K562 (cell line): Measurements from ENCODE around the gene CIB2. TPM values are rescaled to one million over a fixed set of nuclear protein-coding genes. Genes with fewer than 3 reads are reported as not detected.

ENCODE experiments used
- ATAC-seq: fragments of 200-7000 bp; cut with Tn5 transposase; 3 replicates; pipeline ENCODE4 v1.9.1; 2020; ENCODE audit warnings: moderate library complexity
- BruUV-seq: library from RNA; stranded (reverse); fragments of 400-500 nt; replicated peaks from 2 replicates; lab custom pipeline; 2021; lab: Mats Ljungman, UMichigan
- CTCF ChIA-PET: fragments of 300-600 bp; formaldehyde crosslinking; extraction: SDS; loops from one replicate; lab custom pipeline; 2021; ENCODE audit warnings: low intra/inter-chr PET ratio; lab: Yijun Ruan, JAX
- POLR2A ChIA-PET: fragments of 300-600, 350-650 bp; sonication (Branson Sonifier 250); formaldehyde crosslinking; extraction: SDS; loops from one replicate; lab custom pipeline; 2021; ENCODE audit warnings: antibody characterized with exemption, inconsistent platforms; lab: Yijun Ruan, JAX
- DNase-seq, 4 experiments: peaks; one replicate each; pipeline versions ENCODE4 v3.0.0 to v3.0.0-alpha.2; 2011 to 2018; ENCODE audit warnings: low spot score in 3 of 4, mixed read lengths in 3 of 4; ENCODE audit errors: extremely low read depth in 1 of 4
- FAIRE-seq: peaks from 2 replicates; lab custom pipeline; 2011; peaks lifted over from hg19 to GRCh38; lab: Jason Lieb, UNC
- H2AFZ ChIP-seq: 2 replicates; pipeline ENCODE4 v1.6.0; 2011; ENCODE audit warnings: low read depth, low read length, control low read depth, inconsistent platforms
- H3K27ac ChIP-seq: fragments of 200-600 bp; 3 replicates; pipeline ENCODE4 v1.8.0; 2011; ENCODE audit warnings: low read depth, mild to moderate bottlenecking, control low read depth, inconsistent platforms, low read length, moderate library complexity, mixed read lengths; ENCODE audit errors: extremely low read depth
- H3K27me3 ChIP-seq, 2 experiments: fragments of 300-600 bp in 1 of 2; 2 replicates in 1 of 2; 3 replicates in 1 of 2; pipeline versions ENCODE4 v1.6.0 to v1.8.0; 2011; ENCODE audit warnings: inconsistent platforms in 2 of 2, low read length in 2 of 2, mild to moderate bottlenecking in 1 of 2, mixed read lengths in 1 of 2, moderate library complexity in 1 of 2; ENCODE audit not compliant: control insufficient read depth in 2 of 2, insufficient read depth in 2 of 2
- H3K36me3 ChIP-seq: fragments of 300-600 bp; 3 replicates; pipeline ENCODE4 v1.8.0; 2011; ENCODE audit warnings: mild to moderate bottlenecking, low read length, inconsistent platforms; ENCODE audit not compliant: control insufficient read depth, insufficient read depth
- H3K4me1 ChIP-seq, 2 experiments: fragments of 200-600 bp in 1 of 2; replicated peaks in 1 of 2; 2 replicates in 1 of 2; 3 replicates in 1 of 2; pipeline versions ENCODE4 v1.5.1 to v1.8.0; 2011; ENCODE audit warnings: inconsistent platforms in 2 of 2, low read length in 2 of 2, mild to moderate bottlenecking in 1 of 2, mixed read lengths in 1 of 2, moderate library complexity in 1 of 2; ENCODE audit not compliant: control insufficient read depth in 2 of 2, insufficient read depth in 2 of 2
- H3K4me2 ChIP-seq: 2 replicates; pipeline ENCODE4 v1.6.1; 2011; ENCODE audit warnings: low read length, control low read depth, inconsistent platforms, mixed read lengths; ENCODE audit not compliant: insufficient read depth
- H3K4me3 ChIP-seq: fragments of 200-600 bp; sonication (generic), shearing (Covaris generic); 2 replicates; pipeline ENCODE4 v1.5.1; 2016; ENCODE audit warnings: control low read depth, inconsistent platforms
- H3K79me2 ChIP-seq: fragments of 200-600 bp; 3 replicates; pipeline ENCODE4 v1.8.0; 2011; ENCODE audit warnings: low read length, inconsistent platforms; ENCODE audit not compliant: control insufficient read depth, insufficient read depth
- H3K9ac ChIP-seq, 2 experiments: 2 replicates each; pipeline versions ENCODE4 v1.6.0 to v1.6.1; 2011; ENCODE audit warnings: low read depth in 2 of 2, low read length in 2 of 2, control low read depth in 1 of 2, inconsistent platforms in 1 of 2, mild to moderate bottlenecking in 1 of 2, mixed read lengths in 1 of 2; ENCODE audit not compliant: insufficient read depth in 1 of 2
- H3K9me1 ChIP-seq: one replicate; pipeline ENCODE4 v1.6.0; 2011; ENCODE audit warnings: inconsistent platforms, mild to moderate bottlenecking, low read length, moderate library complexity; ENCODE audit not compliant: control insufficient read depth, insufficient read depth
- H3K9me3 ChIP-seq: replicated peaks from 2 replicates; pipeline ENCODE4 v1.5.1; 2011; ENCODE audit warnings: low read depth, low read length, inconsistent platforms; ENCODE audit not compliant: control insufficient read depth, insufficient read depth
- H4K20me1 ChIP-seq: replicated peaks from 2 replicates; pipeline ENCODE4 v1.6.1; 2011; ENCODE audit warnings: low read length, inconsistent platforms, mixed read lengths; ENCODE audit not compliant: control insufficient read depth, insufficient read depth
- BMI1 ChIP-seq: fragments of 150-350 bp; IDR thresholded peaks from 2 replicates; pipeline ENCODE4 v1.6.1; 2014; ENCODE audit warnings: low read length
- CBX8 ChIP-seq: fragments of 200-600 bp; sonication (generic); IDR thresholded peaks from 2 replicates; pipeline ENCODE4 v1.6.1; 2012; ENCODE audit warnings: borderline replicate concordance, mixed run types, low read depth, mild to moderate bottlenecking, moderate library complexity, mixed read lengths, low read length, control low read depth, inconsistent platforms; ENCODE audit not compliant: poor library complexity, severe bottlenecking; ENCODE audit errors: extremely low read depth
- ELK3 ChIP-seq: fragments of 450-650 bp; formaldehyde crosslinking; IDR thresholded peaks from 2 replicates; pipeline ENCODE4 v1.4.0; 2020; ENCODE audit warnings: mild to moderate bottlenecking
- EP300 ChIP-seq: IDR thresholded peaks from 2 replicates; pipeline ENCODE4 v1.6.1; 2012; ENCODE audit warnings: low read length, improper control_type of control experiment
- MIER1 ChIP-seq: fragments of 450-650 bp; IDR thresholded peaks from 2 replicates; pipeline ENCODE4 v1.6.1; 2016; ENCODE audit warnings: antibody characterized with exemption, mild to moderate bottlenecking, low read depth
- NFE2 ChIP-seq: IDR thresholded peaks from 2 replicates; pipeline ENCODE4 v1.6.1; 2014; ENCODE audit warnings: antibody characterized with exemption, low read depth
- NFE2L1 ChIP-seq: fragments of 450-650 bp; IDR thresholded peaks from 2 replicates; pipeline ENCODE4 v1.6.1; 2016; ENCODE audit warnings: missing genetic modification characterization, low read depth, mild to moderate bottlenecking, missing compliant biosample characterization, moderate library complexity, borderline replicate concordance
- NFYB ChIP-seq: IDR thresholded peaks from 2 replicates; pipeline ENCODE4 v1.6.1; 2011; ENCODE audit warnings: mild to moderate bottlenecking, moderate library complexity; ENCODE audit not compliant: insufficient read length; ENCODE audit errors: extremely low read depth
- POU5F1 ChIP-seq: fragments of 150-350 bp; IDR thresholded peaks from 2 replicates; pipeline ENCODE4 v1.6.1; 2014; ENCODE audit warnings: borderline replicate concordance, low read length, low read depth, mild to moderate bottlenecking; ENCODE audit not compliant: partially characterized antibody
- RBFOX2 ChIP-seq: fragments of 200-400 bp; formaldehyde crosslinking; IDR thresholded peaks from 2 replicates; pipeline ENCODE4 v1.6.1; 2017; ENCODE audit warnings: low read depth, mild to moderate bottlenecking, low read length, moderate library complexity
- RBM39 ChIP-seq: fragments of 200-400 bp; formaldehyde crosslinking; optimal IDR thresholded peaks from 2 replicates; pipeline ENCODE3; 2018; ENCODE audit warnings: low read depth, low read length
- SIN3A ChIP-seq, 2 experiments: fragments of 150-350 bp in 1 of 2; IDR thresholded peaks; 2 replicates each; pipeline ENCODE4 v1.6.1; 2011 to 2016; ENCODE audit warnings: borderline replicate concordance in 2 of 2, low read depth in 2 of 2, low read length in 2 of 2, mild to moderate bottlenecking in 2 of 2, moderate library complexity in 2 of 2; ENCODE audit not compliant: control insufficient read depth in 1 of 2
- ZNF766 ChIP-seq: fragments of 200-800 bp; sonication (Bioruptor generic); conservative IDR thresholded peaks from 2 replicates; pipeline ENCODE4 v1.6.1; 2016; ENCODE audit warnings: missing genetic modification characterization, missing compliant biosample characterization
- WGBS: fragments of 100-300 bp; shearing (Covaris generic); methylation state at CpG from one replicate; pipeline ENCODE4 v1.1.6; 2016; ENCODE audit warnings: low coverage, mixed read lengths; ENCODE audit not compliant: insufficient coverage; ENCODE audit errors: missing lambda C conversion rate; 5-methylcytosine and 5-hydroxymethylcytosine counted together
- in situ Hi-C: fragments of 300-500 bp; cut with MboI; formaldehyde crosslinking; loops from 4 replicates; pipeline ENCODE4 v1.15.0; 2018; ENCODE audit warnings: inconsistent platforms, mixed read lengths
- intact Hi-C: fragments of 100-400 bp; cut with micrococcal nuclease; formaldehyde crosslinking; loops from 2 replicates; pipeline ENCODE4 v1.14.2; 2022
- polyA plus RNA-seq, 8 experiments: library from polyadenylated mRNA; depleted of rRNA in 4 of 8; stranded (reverse) in 5 of 8; unstranded in 3 of 8; fragments of >200 nt; fragmentation: Nextera tagmentation in 2 of 8; fragmentation: Illumina TruSeq in 1 of 8; extraction: Ambion mirVana in 2 of 8; extraction: Trizol in 1 of 8; gene quantifications; 2 replicates each; pipeline versions ENCODE4 v1.2.1 to v1.2.3, GENCODE V29; 2011 to 2014; ENCODE audit warnings: inconsistent platforms in 1 of 8, missing spikeins in 1 of 8
- total RNA-seq, 7 experiments: library from RNA; depleted of rRNA in 6 of 7; stranded (reverse); fragments of >200 nt in 6 of 7; fragmentation: Illumina TruSeq in 2 of 7; extraction: Trizol in 2 of 7; gene quantifications; 2 replicates each; pipeline versions ENCODE4 v1.2.1 to v1.2.3, GENCODE V29; 2011 to 2021; ENCODE audit warnings: low replicate concordance in 1 of 7
- TF ChIP-seq, protein P1 (sequence below): fragments of 250-450 bp; sonication (Bioruptor Pico); IDR thresholded peaks from 2 replicates; pipeline ENCODE4 v1.5.0; 2021
- TF ChIP-seq, protein P2 (sequence below): fragments of 250-450 bp; sonication (Bioruptor Pico); IDR thresholded peaks from 2 replicates; pipeline ENCODE4 v1.5.0; 2020; ENCODE audit warnings: mild to moderate bottlenecking, borderline replicate concordance

Gene CIB2
- total and polyA plus RNA-seq, 9 of the 15 experiments (the other 6 are each of a cell fraction or from before 2014, with no cell fraction given) = 1.5 to 37.4 (median 19.4) TPM

GRCh38 chr15:78110916-78111475 lies 20.2 kb downstream of the CIB2 start:
- ChIA-PET POLR2A (interaction anchor here (0.6 kb wide), 1 partner anchor 140 kb away, joined by 3 read pairs; no protein-coding TSS in a partner anchor), CTCF (no interaction called here)
- H3K9me3 ChIP-seq = no peaks in the 10 kb centered on the region
- H3K4me2 ChIP-seq = no peak overlapping the region
- no peak for DNase-seq
- 23% methylated on average over 10 of the region's 10 CpGs for WGBS
- H3K27me3 ChIP-seq = no peaks in the 10 kb centered on the region
- no TSS peak for BruUV-seq
- FAIRE-seq = no peak
- in situ Hi-C loops (loop anchor here (5.0 kb wide), 3 partner anchors 86 to 149 kb away; no protein-coding TSS in a partner anchor), intact Hi-C loops (no loop called here)
- no peak for TF ChIP-seq RBFOX2
- TF ChIP-seq NFE2 = no peak
- TF ChIP-seq, protein P1, sequence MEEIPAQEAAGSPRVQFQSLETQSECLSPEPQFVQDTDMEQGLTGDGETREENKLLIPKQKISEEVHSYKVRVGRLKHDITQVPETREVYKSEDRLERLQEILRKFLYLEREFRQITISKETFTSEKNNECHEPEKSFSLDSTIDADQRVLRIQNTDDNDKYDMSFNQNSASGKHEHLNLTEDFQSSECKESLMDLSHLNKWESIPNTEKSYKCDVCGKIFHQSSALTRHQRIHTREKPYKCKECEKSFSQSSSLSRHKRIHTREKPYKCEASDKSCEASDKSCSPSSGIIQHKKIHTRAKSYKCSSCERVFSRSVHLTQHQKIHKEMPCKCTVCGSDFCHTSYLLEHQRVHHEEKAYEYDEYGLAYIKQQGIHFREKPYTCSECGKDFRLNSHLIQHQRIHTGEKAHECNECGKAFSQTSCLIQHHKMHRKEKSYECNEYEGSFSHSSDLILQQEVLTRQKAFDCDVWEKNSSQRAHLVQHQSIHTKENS (CRISPR knock-in tag) = no peak
- TF ChIP-seq POU5F1 = no peak
- TF ChIP-seq RBM39 = no peak
- TF ChIP-seq NFE2L1 = no peak
- no peak for TF ChIP-seq SIN3A (IDR thresholded peaks at IDR 0.05; ENCODE audit: borderline replicate concordance in 2 of 2, control insufficient read depth in 1 of 2, low read depth in 2 of 2, low read length in 2 of 2)
- no peak for TF ChIP-seq BMI1
- no peak for TF ChIP-seq ELK3
- no peak for TF ChIP-seq NFYB
- TF ChIP-seq ZNF766 = no peak
- TF ChIP-seq EP300 = no peak
- TF ChIP-seq, protein P2, sequence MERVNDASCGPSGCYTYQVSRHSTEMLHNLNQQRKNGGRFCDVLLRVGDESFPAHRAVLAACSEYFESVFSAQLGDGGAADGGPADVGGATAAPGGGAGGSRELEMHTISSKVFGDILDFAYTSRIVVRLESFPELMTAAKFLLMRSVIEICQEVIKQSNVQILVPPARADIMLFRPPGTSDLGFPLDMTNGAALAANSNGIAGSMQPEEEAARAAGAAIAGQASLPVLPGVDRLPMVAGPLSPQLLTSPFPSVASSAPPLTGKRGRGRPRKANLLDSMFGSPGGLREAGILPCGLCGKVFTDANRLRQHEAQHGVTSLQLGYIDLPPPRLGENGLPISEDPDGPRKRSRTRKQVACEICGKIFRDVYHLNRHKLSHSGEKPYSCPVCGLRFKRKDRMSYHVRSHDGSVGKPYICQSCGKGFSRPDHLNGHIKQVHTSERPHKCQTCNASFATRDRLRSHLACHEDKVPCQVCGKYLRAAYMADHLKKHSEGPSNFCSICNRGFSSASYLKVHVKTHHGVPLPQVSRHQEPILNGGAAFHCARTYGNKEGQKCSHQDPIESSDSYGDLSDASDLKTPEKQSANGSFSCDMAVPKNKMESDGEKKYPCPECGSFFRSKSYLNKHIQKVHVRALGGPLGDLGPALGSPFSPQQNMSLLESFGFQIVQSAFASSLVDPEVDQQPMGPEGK (CRISPR knock-in tag) = no peak
- no peak for TF ChIP-seq MIER1
- TF ChIP-seq CBX8 = no peak
- no peak overlapping the region for H3K27ac ChIP-seq
- H4K20me1 ChIP-seq = peaks cover 7% of the 10 kb centered on the region; the same call in 1 of the 2 replicates
- ATAC-seq = no peak
- no peaks in the 10 kb centered on the region for H3K79me2 ChIP-seq
- H3K9me1 ChIP-seq = no peaks in the 10 kb centered on the region
- H3K4me3 ChIP-seq = no peak overlapping the region
- H3K4me1 ChIP-seq = peaks cover 0 to 3% of the 10 kb centered on the region in 2 experiments; a peak in 1 of 5 replicates
- H3K9ac ChIP-seq = no peak overlapping the region
- no peaks in the 10 kb centered on the region for H3K36me3 ChIP-seq
- H2AFZ ChIP-seq = no peak overlapping the region
